Activated CD4-positive, alpha-beta memory T cell treated with anti-CD3 and anti-CD28 coated beads, Interleukin-2, amount 10 ng/mL, durations not matched to agents 7 days and 5 days (primary cell): ENCODE data around the gene NCS1. TPM values are rescaled to one million over a fixed set of nuclear protein-coding genes. Genes with fewer than 3 reads are reported as not detected.
"Not testable (repeated sequence)": the region's sequence is repeated elsewhere in the genome, so short reads cannot be mapped to it uniquely, and the experiment has no call there.

ENCODE experiments used
- CTCF ChIA-PET: fragments of 350-600 bp; sonication (Branson Sonifier 250); formaldehyde crosslinking; loops from one replicate; lab custom pipeline; 2021; ENCODE audit warnings: antibody characterized with exemption, inconsistent platforms; lab: Charles Lee
- POLR2A ChIA-PET: fragments of 350-600 bp; sonication (Branson Sonifier 250); formaldehyde crosslinking; loops from one replicate; lab custom pipeline; 2021; ENCODE audit warnings: antibody characterized with exemption; lab: Charles Lee
- DNase-seq: peaks from one replicate; pipeline ENCODE4 v3.0.0-alpha.2; 2020
- H3K27ac Mint-ChIP-seq: one replicate; pipeline ENCODE4 v1.8.0; 2021; ENCODE audit warnings: mild to moderate bottlenecking, mixed read lengths
- H3K27me3 Mint-ChIP-seq: one replicate; pipeline ENCODE4 v1.8.0; 2021; ENCODE audit warnings: mixed read lengths
- H3K36me3 Mint-ChIP-seq: one replicate; pipeline ENCODE4 v1.8.0; 2021; ENCODE audit warnings: low read depth, mixed read lengths
- H3K4me1 Mint-ChIP-seq: one replicate; pipeline ENCODE4 v1.8.0; 2021; ENCODE audit warnings: mixed read lengths
- H3K4me3 Mint-ChIP-seq: one replicate; pipeline ENCODE4 v1.8.0; 2021; ENCODE audit warnings: mild to moderate bottlenecking, mixed read lengths
- H3K9me3 Mint-ChIP-seq: one replicate; pipeline ENCODE4 v1.8.0; 2021; ENCODE audit warnings: mixed read lengths
- total RNA-seq, 2 experiments: library from RNA; stranded (reverse); gene quantifications; one replicate each; pipeline ENCODE4 v1.2.3, GENCODE V29; 2021

NCS1 gene
- total RNA-seq, 2 experiments from 2014 or later: 2.8 to 3.1 TPM

DNA sequence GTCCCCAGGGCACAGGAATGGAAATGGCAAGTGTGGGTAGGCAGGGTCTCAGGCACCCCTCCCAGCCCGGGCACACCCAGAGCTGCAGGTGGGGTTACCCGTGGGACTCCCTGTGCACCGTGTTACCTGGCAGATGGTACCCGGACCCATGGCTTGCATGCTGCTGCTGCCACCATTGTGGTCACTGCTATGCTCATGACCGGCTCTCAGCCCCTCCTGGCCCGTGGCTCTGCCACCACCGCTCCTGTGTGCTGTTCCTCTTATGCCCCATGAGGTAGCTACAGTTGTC lies 71.6 kb downstream of the NCS1 start:
- H3K9me3 Mint-ChIP-seq: no peaks in the 10 kb centered on the region
- DNase-seq: no peak
- CTCF ChIA-PET: interaction anchor here (0.6 to 10.9 kb wide), 5 partner anchors 98 to 169 kb away, joined by 3 to 75 read pairs (median 3); no protein-coding TSS in a partner anchor
- H3K36me3 Mint-ChIP-seq: no peaks in the 10 kb centered on the region
- POLR2A ChIA-PET: no interaction called here
- no peak overlapping the region for H3K4me3 Mint-ChIP-seq
- H3K27ac Mint-ChIP-seq: no peak overlapping the region
- H3K27me3 Mint-ChIP-seq: no peaks in the 10 kb centered on the region
- peaks cover 34% of the 10 kb centered on the region for H3K4me1 Mint-ChIP-seq

GRCh38 chr9:130244548-130245165 lies 72.5 kb downstream of the NCS1 start:
- no peaks in the 10 kb centered on the region for H3K36me3 Mint-ChIP-seq
- POLR2A ChIA-PET: no interaction called here
- CTCF ChIA-PET: interaction anchor here (0.6 to 10.9 kb wide), 4 partner anchors 99 to 339 kb away, joined by 3 to 75 read pairs (median 3); no protein-coding TSS in a partner anchor
- peaks cover 27% of the 10 kb centered on the region for H3K4me1 Mint-ChIP-seq
- DNase-seq: no peak
- H3K9me3 Mint-ChIP-seq: no peaks in the 10 kb centered on the region
- no peak overlapping the region for H3K4me3 Mint-ChIP-seq
- no peak overlapping the region for H3K27ac Mint-ChIP-seq
- peaks cover 6% of the 10 kb centered on the region for H3K27me3 Mint-ChIP-seq

DNA sequence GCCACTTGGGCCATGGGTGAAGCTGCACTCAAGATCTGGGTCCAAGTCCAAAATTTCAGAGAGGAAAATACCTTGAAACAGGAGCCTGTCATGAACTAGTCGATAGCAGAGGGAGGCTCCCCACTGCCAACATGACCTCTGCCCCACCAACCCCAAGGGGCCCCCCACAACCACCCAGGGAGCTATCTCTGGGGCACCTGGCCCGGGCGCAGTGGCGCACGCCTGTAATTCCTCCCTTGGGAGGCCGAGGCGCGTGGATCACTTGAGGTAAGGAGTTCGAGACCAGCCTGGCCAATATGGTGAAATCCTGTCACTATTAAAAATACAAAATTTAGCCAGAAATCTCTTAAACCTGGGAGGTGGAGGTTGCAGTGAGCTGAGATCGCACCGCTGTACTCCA lies 73.3 kb downstream of the NCS1 start:
- Mint-ChIP-seq H3K9me3 (no peaks in the 10 kb centered on the region), H3K27me3 (peaks cover 13% of the 10 kb centered on the region), H3K4me1 (peaks cover 19% of the 10 kb centered on the region), H3K4me3 (no peak overlapping the region), H3K36me3 (no peaks in the 10 kb centered on the region), H3K27ac (no peak overlapping the region)
- ChIA-PET POLR2A (interaction anchor here (1.5 kb wide), 1 partner anchor 15 kb away, joined by 5 read pairs; no protein-coding TSS in a partner anchor), CTCF (interaction anchor here (0.7 to 10.9 kb wide), 4 partner anchors 51 to 340 kb away, joined by 3 to 75 read pairs (median 4); no protein-coding TSS in a partner anchor)
- DNase-seq: no peak

DNA sequence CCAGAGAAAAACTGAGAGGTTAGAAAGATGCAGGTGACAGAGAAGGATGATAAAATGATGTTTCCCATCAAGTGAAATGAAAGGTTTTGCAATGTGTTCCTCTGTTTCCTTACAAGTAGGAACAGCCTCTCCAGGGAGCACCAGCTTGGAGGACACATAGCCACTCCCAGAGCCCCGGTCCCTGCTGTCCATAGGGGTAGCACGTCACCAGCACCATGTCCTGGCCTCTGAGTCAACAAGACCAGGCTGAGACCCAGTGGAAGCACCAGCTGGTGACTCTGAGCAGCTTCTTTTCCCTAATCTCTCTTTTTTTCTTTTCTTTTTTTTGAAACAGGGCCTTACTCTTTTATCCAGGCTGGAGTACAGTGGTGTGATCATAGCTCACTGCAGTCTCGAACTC lies 73.9 kb downstream of the NCS1 start:
- peaks cover 12% of the 10 kb centered on the region for H3K4me1 Mint-ChIP-seq
- POLR2A ChIA-PET: interaction anchor here (1.0 to 1.5 kb wide), 2 partner anchors 14 to 118 kb away, joined by 3 to 5 read pairs; no protein-coding TSS in a partner anchor
- H3K9me3 Mint-ChIP-seq: no peaks in the 10 kb centered on the region
- CTCF ChIA-PET: interaction anchor here (0.6 to 10.9 kb wide), 5 partner anchors 10 to 661 kb away, joined by 3 to 75 read pairs (median 5); no protein-coding TSS in a partner anchor
- H3K27me3 Mint-ChIP-seq: peaks cover 15% of the 10 kb centered on the region
- H3K27ac Mint-ChIP-seq: no peak overlapping the region
- H3K36me3 Mint-ChIP-seq: no peaks in the 10 kb centered on the region
- no peak for DNase-seq
- H3K4me3 Mint-ChIP-seq: no peak overlapping the region

- Mint-ChIP-seq H3K36me3 (no peaks in the 10 kb centered on the region), H3K27ac (no peak overlapping the region), H3K9me3 (no peaks in the 10 kb centered on the region), H3K4me3 (no peak overlapping the region), H3K4me1 (no peaks in the 10 kb centered on the region), H3K27me3 (peaks cover 29% of the 10 kb centered on the region)
- CTCF ChIA-PET: no interaction called here
- no peak for DNase-seq
- POLR2A ChIA-PET: interaction anchor here (1.3 kb wide), 1 partner anchor 15 kb away, joined by 4 read pairs; no protein-coding TSS in a partner anchor
These were observed 82.8 kb downstream of the NCS1 start for GRCh38 chr9:130254747-130255630.

GRCh38 chr9:130255631-130256134 lies 83.5 kb downstream of the NCS1 start:
- ChIA-PET CTCF (interaction anchor here (1.2 kb wide), 1 partner anchor 13 kb away, joined by 4 read pairs; no protein-coding TSS in a partner anchor), POLR2A (interaction anchor here (1.3 kb wide), 1 partner anchor 15 kb away, joined by 4 read pairs; no protein-coding TSS in a partner anchor)
- Mint-ChIP-seq H3K4me1 (no peaks in the 10 kb centered on the region), H3K4me3 (no peak overlapping the region), H3K27me3 (peaks cover 22% of the 10 kb centered on the region), H3K36me3 (no peaks in the 10 kb centered on the region), H3K27ac (no peak overlapping the region), H3K9me3 (no peaks in the 10 kb centered on the region)
- DNase-seq: no peak

DNA sequence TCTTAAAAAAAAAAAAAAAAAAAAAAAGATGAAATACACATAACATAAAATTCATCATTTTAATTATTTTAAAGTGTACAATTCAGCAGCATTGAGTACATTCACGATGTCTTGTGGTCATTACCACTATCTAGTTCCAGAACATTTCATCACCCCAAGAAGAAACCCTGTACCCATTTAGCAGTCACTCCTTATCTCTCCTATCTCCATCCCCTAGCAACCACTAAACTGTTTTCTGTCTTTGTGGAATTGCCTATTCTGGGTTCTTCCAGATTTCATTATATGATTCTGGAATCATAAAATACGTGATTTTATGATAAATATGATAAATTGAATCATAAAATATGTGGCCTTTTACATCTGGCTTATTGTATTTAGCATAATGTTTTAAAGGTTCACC lies 84.4 kb downstream of the NCS1 start:
- Mint-ChIP-seq H3K27ac (no peak overlapping the region), H3K4me1 (no peaks in the 10 kb centered on the region), H3K27me3 (peaks cover 21% of the 10 kb centered on the region), H3K4me3 (no peak overlapping the region), H3K9me3 (no peaks in the 10 kb centered on the region), H3K36me3 (no peaks in the 10 kb centered on the region)
- ChIA-PET CTCF (interaction anchor here (1.2 kb wide), 1 partner anchor 14 kb away, joined by 4 read pairs; no protein-coding TSS in a partner anchor), POLR2A (no interaction called here)
- no peak for DNase-seq

GRCh38 chr9:130258137-130258536 lies 85.9 kb downstream of the NCS1 start:
- H3K4me3 Mint-ChIP-seq: not testable (repeated sequence)

DNA sequence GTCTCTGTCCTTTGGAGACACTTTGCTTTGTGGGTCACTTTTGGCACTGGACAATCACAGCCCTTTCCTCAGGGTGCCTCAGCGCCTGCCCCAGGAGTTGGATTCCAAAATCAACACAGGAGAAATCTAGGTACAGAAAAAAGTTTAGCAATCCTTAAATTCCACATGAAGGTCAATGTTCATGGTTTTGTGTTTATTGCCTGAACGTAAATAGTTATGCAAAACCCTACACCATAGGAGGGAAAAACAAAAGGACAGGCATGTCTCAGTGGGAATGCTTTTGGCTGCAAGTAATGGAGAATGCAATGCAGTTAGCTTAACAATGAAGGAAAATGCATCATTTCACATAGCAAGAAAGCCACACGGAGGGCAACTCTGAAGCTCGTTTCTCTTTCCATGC lies 86.8 kb downstream of the NCS1 start:
- H3K4me3 Mint-ChIP-seq: no peak overlapping the region
- H3K27ac Mint-ChIP-seq: no peak overlapping the region
- POLR2A ChIA-PET: interaction anchor here (2.2 kb wide), 1 partner anchor 13 kb away, joined by 5 read pairs; no protein-coding TSS in a partner anchor
- no peaks in the 10 kb centered on the region for H3K36me3 Mint-ChIP-seq
- H3K4me1 Mint-ChIP-seq: no peaks in the 10 kb centered on the region
- CTCF ChIA-PET: interaction anchor here (0.6 to 1.0 kb wide), 4 partner anchors 19 to 53 kb away, joined by 3 to 5 read pairs (median 3); no protein-coding TSS in a partner anchor
- no peaks in the 10 kb centered on the region for H3K9me3 Mint-ChIP-seq
- peaks cover 36% of the 10 kb centered on the region for H3K27me3 Mint-ChIP-seq
- DNase-seq: no peak

More at GRCh38 chr9:130258137-130258536, 85.9 kb downstream of the NCS1 start:
- H3K36me3 Mint-ChIP-seq, H3K4me1 Mint-ChIP-seq, H3K9me3 Mint-ChIP-seq, POLR2A ChIA-PET, DNase-seq, H3K27ac Mint-ChIP-seq: not testable (repeated sequence)
- H3K27me3 Mint-ChIP-seq: peaks cover 27% of the 10 kb centered on the region
- CTCF ChIA-PET: interaction anchor here (1.0 kb wide), 2 partner anchors 18 to 22 kb away, joined by 3 to 5 read pairs; no protein-coding TSS in a partner anchor

DNA sequence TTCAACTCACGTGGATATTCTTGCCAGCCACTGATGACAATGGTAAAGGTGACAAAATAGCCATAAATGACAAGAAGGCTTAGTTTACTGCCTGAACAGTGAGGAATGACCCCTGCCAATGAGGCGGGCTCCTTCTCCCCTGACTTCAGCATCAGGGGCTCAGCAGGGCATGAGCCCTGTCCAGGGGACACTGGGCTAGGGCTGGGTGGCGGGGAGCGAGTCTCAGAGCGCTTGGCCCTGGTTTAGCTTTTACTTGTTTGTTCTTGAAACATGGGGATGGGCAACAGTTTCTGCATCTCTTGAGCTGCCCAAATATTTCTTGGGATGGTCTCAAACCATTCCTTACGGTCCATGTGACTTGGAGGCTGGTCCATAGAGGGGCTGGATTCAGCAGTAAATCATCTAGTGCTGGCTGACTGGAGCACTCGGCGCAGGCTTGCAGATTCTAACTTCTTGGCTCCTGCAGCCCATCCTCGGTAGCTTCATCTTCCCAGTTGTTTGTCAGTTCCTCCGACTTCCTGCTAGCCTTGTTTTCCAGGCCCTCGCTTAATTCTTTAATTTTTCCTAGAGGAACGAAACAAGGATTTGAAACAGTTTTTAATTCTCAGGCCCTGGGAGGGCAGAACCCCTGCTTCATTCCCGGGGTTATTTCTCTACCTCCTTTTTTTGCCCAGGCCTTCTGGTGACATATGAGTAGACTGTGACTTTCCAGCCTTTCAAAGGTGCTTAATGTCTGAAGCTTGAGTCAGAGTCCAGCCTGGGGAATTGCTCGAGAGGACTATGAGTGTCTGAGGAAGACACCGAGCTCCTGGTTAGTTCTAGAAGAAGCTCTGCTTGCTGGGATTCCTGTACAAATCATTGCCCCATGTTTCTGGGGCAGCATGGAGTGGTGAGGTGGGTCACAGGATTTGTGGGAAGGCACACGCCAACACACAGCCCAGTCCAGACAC lies 88.9 kb downstream of the NCS1 start:
- DNase-seq: no peak
- no peak overlapping the region for H3K27ac Mint-ChIP-seq
- POLR2A ChIA-PET: interaction anchor here (2.2 kb wide), 1 partner anchor 15 kb away, joined by 5 read pairs; no protein-coding TSS in a partner anchor
- CTCF ChIA-PET: no interaction called here
- H3K36me3 Mint-ChIP-seq: no peaks in the 10 kb centered on the region
- peaks cover 47% of the 10 kb centered on the region for H3K27me3 Mint-ChIP-seq
- no peaks in the 10 kb centered on the region for H3K9me3 Mint-ChIP-seq
- H3K4me3 Mint-ChIP-seq: no peak overlapping the region
- H3K4me1 Mint-ChIP-seq: peaks cover 2% of the 10 kb centered on the region

GRCh38 chr9:130262061-130262745 lies 90.0 kb downstream of the NCS1 start:
- CTCF ChIA-PET: no interaction called here
- Mint-ChIP-seq H3K27me3 (peaks cover 57% of the 10 kb centered on the region), H3K36me3 (no peaks in the 10 kb centered on the region), H3K4me3 (no peak overlapping the region), H3K27ac (no peak overlapping the region), H3K9me3 (no peaks in the 10 kb centered on the region), H3K4me1 (peaks cover 2% of the 10 kb centered on the region)
- no peak for DNase-seq
- POLR2A ChIA-PET: no interaction called here
